SH-SY5Y (cell line): ENCODE results near the gene DAPK1.

ENCODE experiments used
- GATA2 ChIP-seq: IDR thresholded peaks from 2 replicates; pipeline ENCODE4 v1.6.1; 2011; ENCODE audit warnings: mild to moderate bottlenecking, low read depth, low read length
- GATA3 ChIP-seq: IDR thresholded peaks from 2 replicates; pipeline ENCODE4 v1.6.1; 2011; ENCODE audit warnings: low read depth, mild to moderate bottlenecking, low read length, moderate library complexity

- no peak for TF ChIP-seq GATA3
- TF ChIP-seq GATA2: no peak
Measured at GRCh38 chr9:87584326-87584725, 86.7 kb downstream of the DAPK1 start.
